HFFc6 (cell line): ENCODE measurements around the gene ALK. TPM values are rescaled to one million over a fixed set of nuclear protein-coding genes. Genes with fewer than 3 reads are reported as not detected.

Source experiments
- DNase-seq: peaks from one replicate; pipeline ENCODE4 v3.0.0-alpha.2; 2018
- H3K27ac Mint-ChIP-seq: 2 replicates; pipeline ENCODE4 v1.8.0; 2020; ENCODE audit warnings: mild to moderate bottlenecking, mixed read lengths
- H3K27me3 Mint-ChIP-seq: 2 replicates; pipeline ENCODE4 v1.8.0; 2021; ENCODE audit warnings: mild to moderate bottlenecking, moderate library complexity, mixed read lengths; ENCODE audit not compliant: insufficient read depth
- H3K36me3 Mint-ChIP-seq: 2 replicates; pipeline ENCODE4 v1.8.0; 2021; ENCODE audit warnings: low read depth, mixed read lengths
- H3K4me1 Mint-ChIP-seq: 2 replicates; pipeline ENCODE4 v1.8.0; 2020; ENCODE audit warnings: low read depth, mixed read lengths
- H3K4me3 Mint-ChIP-seq: 2 replicates; pipeline ENCODE4 v1.8.0; 2020; ENCODE audit warnings: mild to moderate bottlenecking, moderate library complexity, mixed read lengths
- H3K9me3 Mint-ChIP-seq: 2 replicates; pipeline ENCODE4 v1.8.0; 2020; ENCODE audit warnings: mild to moderate bottlenecking, mixed read lengths
- CTCF ChIP-seq: fragments of 200-600 bp; sonication (generic); IDR thresholded peaks from 2 replicates; pipeline ENCODE4 v1.5.0; 2021; ENCODE audit warnings: antibody characterized with exemption, mild to moderate bottlenecking
- total RNA-seq, 6 experiments: library from RNA; stranded (reverse); fragmentation: NEBNext Ultra II Directional; extraction: Animal tissue kit (Norgen Biotek cat#: 25700); gene quantifications; 2 replicates in 1 of 6; 3 replicates in 5 of 6; pipeline ENCODE4 v1.2.3, GENCODE V29; 2021

ALK gene
- total RNA-seq, 6 experiments from 2014 or later = not detected

DNA sequence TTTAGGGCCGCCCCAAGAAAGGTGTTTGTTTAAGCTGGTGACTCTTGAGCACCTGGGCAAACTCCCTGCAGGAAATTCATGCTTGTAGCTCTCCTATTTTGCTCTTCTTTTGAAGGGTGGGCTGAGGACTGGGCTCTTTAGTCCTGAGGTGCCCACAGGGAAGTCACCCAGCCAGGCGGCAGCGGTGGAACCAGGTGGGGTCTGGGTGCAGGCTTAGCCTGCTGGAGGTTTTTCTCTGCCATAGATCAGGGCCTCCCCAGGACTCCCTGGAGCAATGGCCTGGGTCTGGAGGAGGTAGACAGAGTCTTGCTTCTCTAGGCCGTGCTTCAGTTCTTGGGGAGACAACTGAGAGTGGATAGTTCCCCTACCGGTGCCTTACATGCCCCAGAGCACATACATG is 706.3 kb downstream of the ALK start:
- Mint-ChIP-seq H3K36me3 (no peaks in the 10 kb centered on the region), H3K9me3 (no peaks in the 10 kb centered on the region), H3K27ac (no peak overlapping the region), H3K4me1 (peaks cover 21% of the 10 kb centered on the region), H3K4me3 (no peak overlapping the region), H3K27me3 (peaks cover 13% of the 10 kb centered on the region)
- no peak for DNase-seq
- no peak for TF ChIP-seq CTCF

DNA sequence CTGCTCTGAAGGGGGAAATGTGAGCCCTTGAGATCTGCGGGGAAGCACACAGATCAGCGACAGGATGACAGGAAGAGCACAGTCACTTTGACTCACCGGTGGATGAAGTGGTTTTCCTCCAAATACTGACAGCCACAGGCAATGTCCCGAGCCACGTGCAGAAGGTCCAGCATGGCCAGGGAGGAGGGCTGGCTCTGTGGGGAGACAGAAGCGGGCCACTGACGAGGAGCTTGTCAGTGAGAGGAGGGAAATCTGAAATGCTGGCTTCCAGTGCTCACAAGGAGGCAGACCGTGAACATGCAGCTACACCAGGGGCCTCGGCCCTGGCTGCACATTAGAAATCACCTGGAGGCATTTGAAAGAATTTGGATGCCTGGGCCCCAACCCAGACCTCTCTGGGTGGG is 707.5 kb downstream of the ALK start:
- Mint-ChIP-seq H3K36me3 (no peaks in the 10 kb centered on the region), H3K27ac (no peak overlapping the region; the same call in 1 of the 2 replicates), H3K27me3 (peaks cover 7% of the 10 kb centered on the region), H3K9me3 (no peaks in the 10 kb centered on the region), H3K4me1 (peaks cover 21% of the 10 kb centered on the region), H3K4me3 (no peak overlapping the region)
- no peak for TF ChIP-seq CTCF
- peak; percentile 24 for DNase-seq

- H3K4me1 Mint-ChIP-seq = peaks cover 34% of the 10 kb centered on the region
- no peaks in the 10 kb centered on the region for H3K9me3 Mint-ChIP-seq
- peak; percentile 72 for TF ChIP-seq CTCF
- H3K4me3 Mint-ChIP-seq = no peak overlapping the region
- 0 out of 2 replicates have a peak, but pooled peaks cover 6% of the 10 kb centered on the region for H3K36me3 Mint-ChIP-seq
- H3K27ac Mint-ChIP-seq = no peak overlapping the region
- DNase-seq = peak; percentile 18
- no peaks in the 10 kb centered on the region for H3K27me3 Mint-ChIP-seq
Measured at GRCh38 chr2:29212009-29212408, 709.4 kb downstream of the ALK start.

DNA sequence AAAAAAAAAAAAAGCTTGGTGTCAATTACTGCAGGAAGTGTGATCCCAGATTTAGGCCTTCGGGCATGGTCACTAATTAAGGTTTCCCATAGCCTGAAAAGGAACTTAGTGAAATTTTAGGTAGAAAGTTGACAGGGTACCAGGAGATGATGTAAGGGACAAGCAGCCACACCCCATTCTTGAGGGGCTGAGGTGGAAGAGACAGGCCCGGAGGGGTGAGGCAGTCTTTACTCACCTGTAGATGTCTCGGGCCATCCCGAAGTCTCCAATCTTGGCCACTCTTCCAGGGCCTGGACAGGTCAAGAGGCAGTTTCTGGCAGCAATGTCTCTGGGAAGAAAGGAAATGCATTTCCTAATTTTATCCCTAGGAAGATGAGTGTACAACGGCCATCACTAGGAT is 711.8 kb downstream of the ALK start:
- no peak for DNase-seq
- no peak overlapping the region for H3K4me3 Mint-ChIP-seq
- H3K36me3 Mint-ChIP-seq = 0 out of 2 replicates have a peak, but pooled peaks cover 6% of the 10 kb centered on the region
- no peak for TF ChIP-seq CTCF
- no peaks in the 10 kb centered on the region for H3K9me3 Mint-ChIP-seq
- no peak overlapping the region for H3K27ac Mint-ChIP-seq
- H3K27me3 Mint-ChIP-seq = no peaks in the 10 kb centered on the region
- H3K4me1 Mint-ChIP-seq = peaks cover 35% of the 10 kb centered on the region

DNA sequence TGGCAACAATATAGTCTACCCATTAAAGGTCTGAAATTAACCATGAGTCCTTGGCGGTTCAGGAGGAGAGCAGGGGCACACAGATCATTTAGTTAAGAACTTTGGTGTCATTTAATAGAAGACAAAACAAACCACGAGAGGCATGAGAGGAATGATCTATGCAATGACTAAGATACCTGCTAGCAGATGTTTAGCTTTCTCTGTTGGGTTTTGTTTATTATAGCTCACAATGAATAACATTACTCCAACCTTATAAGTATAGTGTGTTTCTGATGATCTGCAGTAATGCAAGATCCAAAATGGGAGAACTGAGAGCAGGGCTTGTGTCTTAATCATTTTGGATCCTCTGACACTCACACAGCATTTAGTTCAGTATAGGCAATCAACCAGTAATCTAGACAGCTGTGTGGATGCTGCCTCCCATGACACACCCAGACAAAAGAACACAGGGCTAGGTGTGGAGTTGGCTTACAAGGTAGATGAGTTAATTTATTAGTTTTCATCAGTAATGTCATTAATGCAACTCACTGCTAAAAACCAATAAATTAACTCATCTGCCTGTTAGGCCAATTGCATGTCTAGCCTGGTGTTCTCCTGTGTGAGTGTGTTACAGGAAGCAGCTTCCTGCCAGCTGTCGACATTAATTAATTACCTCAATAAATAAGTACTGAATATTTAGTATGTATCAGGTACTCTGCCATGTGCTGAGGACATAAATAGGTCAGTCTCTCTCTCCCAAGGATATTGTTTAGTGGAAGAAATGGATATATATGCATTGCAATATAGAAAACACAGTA is 713.8 kb downstream of the ALK start:
- TF ChIP-seq CTCF = no peak
- Mint-ChIP-seq H3K36me3 (0 out of 2 replicates have a peak, but pooled peaks cover 6% of the 10 kb centered on the region), H3K27ac (no peak overlapping the region; the same call in 1 of the 2 replicates)

More for the DNA sequence above, 713.8 kb downstream of the ALK start:
- no peaks in the 10 kb centered on the region for H3K27me3 Mint-ChIP-seq
- peak; percentile 7 for DNase-seq
- H3K9me3 Mint-ChIP-seq = no peaks in the 10 kb centered on the region
- H3K4me1 Mint-ChIP-seq = peaks cover 23% of the 10 kb centered on the region
- H3K4me3 Mint-ChIP-seq = no peak overlapping the region
